Testis (tissue), 3 donors: ENCODE measurements around the gene SELENOH. TPM values are rescaled to one million over a fixed set of nuclear protein-coding genes. Genes with fewer than 3 reads are reported as not detected.
"Not testable (repeated sequence)": the region's sequence is repeated elsewhere in the genome, so short reads cannot be mapped to it uniquely, and the experiment has no call there.

ENCODE experiments used
- DNase-seq: peaks from one replicate; pipeline ENCODE4 v3.0.0-alpha.2; 2019
- H3K27ac ChIP-seq, 2 donors: fragments of 200-600 bp; sonication (generic); one replicate each; pipeline ENCODE4 v1.5.1; 2019
- H3K27me3 ChIP-seq: fragments of 200-600 bp; sonication (generic); one replicate; pipeline ENCODE4 v1.5.1; 2019
- H3K36me3 ChIP-seq: fragments of 200-600 bp; sonication (generic); one replicate; pipeline ENCODE4 v1.5.1; 2017; ENCODE audit warnings: low read depth; ENCODE audit errors: missing control alignments
- H3K4me1 ChIP-seq: fragments of 200-600 bp; sonication (generic); one replicate; pipeline ENCODE4 v1.5.1; 2019
- H3K4me3 ChIP-seq, 2 donors: fragments of 200-600 bp; sonication (generic); one replicate each; pipeline ENCODE4 v1.5.1; 2017 to 2019
- H3K9me3 ChIP-seq: fragments of 200-600 bp; sonication (generic); one replicate; pipeline ENCODE4 v1.5.1; 2017
- CTCF ChIP-seq, 3 experiments: fragments of 450-650 bp in 2 of 3; fragments of 200-600 bp in 1 of 3; sonication (generic) in 1 of 3; IDR thresholded peaks; one replicate each; pipeline ENCODE4 v1.5.1; 2016 to 2019; ENCODE audit warnings: antibody characterized with exemption in 3 of 3, mild to moderate bottlenecking in 2 of 3, moderate library complexity in 1 of 3
- POLR2A ChIP-seq: fragments of 450-650 bp; IDR thresholded peaks from one replicate; pipeline ENCODE4 v1.6.1; 2017; ENCODE audit warnings: antibody characterized with exemption, mild to moderate bottlenecking, moderate library complexity
- WGBS, 2 donors: methylation state at CpG; one replicate each; pipeline ENCODE4 v1.1.5; 2018; 5-methylcytosine and 5-hydroxymethylcytosine counted together
- intact Hi-C: fragments of 100-400 bp; cut with DNase I; formaldehyde crosslinking; loops from one replicate; pipeline ENCODE4 v1.15.1; 2023; ENCODE audit warnings: low total_unique reads
- polyA plus RNA-seq: library from polyadenylated mRNA; stranded (reverse); fragments of 350-450 nt; fragmentation: Illumina TruSeq; extraction: RNeasy Lipid Tissue Mini Kit (QIAGEN cat#74804); gene quantifications from one replicate; pipeline ENCODE4 v1.2.3, GENCODE V29; 2014; ENCODE audit warnings: low read depth, low replicate concordance; ENCODE audit not compliant: insufficient read depth
- total RNA-seq, 2 donors: library from RNA; depleted of rRNA; stranded (reverse); fragments of >200 nt; gene quantifications; one replicate each; pipeline ENCODE4 v1.2.3, GENCODE V29; 2016

SELENOH gene
- total and polyA plus RNA-seq, 3 donors from 2014 or later, result 71.3 to 222 (median 157) TPM

GRCh38 chr11:57712256-57713150, 28.8 kb upstream of the SELENOH start, which contains the start of gene TMX2:
TMX2 (plus strand) TSS chr11:57712593; CDS start chr11:57712619, 26 bp downstream.
- peak within 1 kb of the TSS; percentile 87 to 90 for H3K27ac ChIP-seq
- 0% methylated on average over 23 to 53 of the region's 53 CpGs for WGBS, 2 donors
- intact Hi-C loops, result no loop called here
- peaks cover 20% of the 10 kb centered on the region for H3K4me1 ChIP-seq
- TF ChIP-seq POLR2A (no peak), CTCF (IDR thresholded peaks at IDR 0.05) (no peak)
- H3K36me3 ChIP-seq, result no peaks in the 10 kb centered on the region
- no peaks in the 10 kb centered on the region for H3K27me3 ChIP-seq
- no peaks in the 10 kb centered on the region for H3K9me3 ChIP-seq
- peak; percentile 97 for DNase-seq
- peak within 1 kb of the TSS; percentile 67 to 94 for H3K4me3 ChIP-seq

GRCh38 chr11:57713835-57714234, 27.5 kb upstream of the SELENOH start:
- H3K36me3 ChIP-seq, result no peaks in the 10 kb centered on the region
- no peaks in the 10 kb centered on the region for H3K27me3 ChIP-seq
- no peak overlapping the region for H3K4me3 ChIP-seq
- TF ChIP-seq POLR2A (no peak), CTCF (IDR thresholded peaks at IDR 0.05) (no peak)
- H3K9me3 ChIP-seq, result no peaks in the 10 kb centered on the region
- no peak overlapping the region for H3K27ac ChIP-seq
- H3K4me1 ChIP-seq, result peaks cover 20% of the 10 kb centered on the region
- WGBS, 2 donors, result 80 to 85% methylated on average over 2 of the region's 2 CpGs
- DNase-seq, result no peak
- intact Hi-C loops, result no loop called here

- WGBS, 2 donors, result 75 to 97% methylated on average over 13 to 18 of the region's 34 CpGs
- H3K4me1 ChIP-seq, result peaks cover 13% of the 10 kb centered on the region
- intact Hi-C loops, H3K4me3 ChIP-seq, H3K36me3 ChIP-seq, H3K27me3 ChIP-seq, DNase-seq, H3K27ac ChIP-seq, H3K9me3 ChIP-seq: not testable (repeated sequence)
Observed at GRCh38 chr11:57716726-57717125, 24.6 kb upstream of the SELENOH start.

- Histone ChIP-seq H3K4me1 (no peaks in the 10 kb centered on the region), H3K9me3 (no peaks in the 10 kb centered on the region), H3K4me3 (no peak overlapping the region), H3K27me3 (no peaks in the 10 kb centered on the region), H3K36me3 (no peaks in the 10 kb centered on the region), H3K27ac (no peak overlapping the region)
- WGBS, 2 donors, result 50 to 69% methylated on average over 2 of the region's 2 CpGs
- DNase-seq, result no peak
- intact Hi-C loops, result no loop called here
- TF ChIP-seq CTCF (IDR thresholded peaks at IDR 0.05), result no peak
- TF ChIP-seq POLR2A, result no peak
Observed at GRCh38 chr11:57727185-57727584, 14.1 kb upstream of the SELENOH start.

- Histone ChIP-seq H3K27ac (no peak overlapping the region), H3K36me3 (no peaks in the 10 kb centered on the region), H3K9me3 (no peaks in the 10 kb centered on the region), H3K4me3 (no peak overlapping the region), H3K4me1 (no peaks in the 10 kb centered on the region), H3K27me3 (no peaks in the 10 kb centered on the region)
- TF ChIP-seq CTCF (IDR thresholded peaks at IDR 0.05), result no peak
- TF ChIP-seq POLR2A, result no peak
- intact Hi-C loops, result no loop called here
- WGBS, 2 donors, result 65 to 68% methylated on average over 7 of the region's 7 CpGs
- DNase-seq, result no peak
Observed at GRCh38 chr11:57728829-57729228, 12.5 kb upstream of the SELENOH start.
